T-helper 1 cell (primary cell): ENCODE data around the gene EML2.
"Not testable (repeated sequence)": the region's sequence is repeated elsewhere in the genome, so short reads cannot be mapped to it uniquely, and the experiment has no call there.

Source experiments
- DNase-seq, 5 donors: peaks; one replicate each; pipeline ENCODE4 v3.0.0-alpha.2; 2012 to 2020
- total RNA-seq, 4 donors: gene quantifications; one replicate each; lab custom pipeline; 2026; lab: John Stamatoyannopoulos, UW

EML2 gene, protein sequence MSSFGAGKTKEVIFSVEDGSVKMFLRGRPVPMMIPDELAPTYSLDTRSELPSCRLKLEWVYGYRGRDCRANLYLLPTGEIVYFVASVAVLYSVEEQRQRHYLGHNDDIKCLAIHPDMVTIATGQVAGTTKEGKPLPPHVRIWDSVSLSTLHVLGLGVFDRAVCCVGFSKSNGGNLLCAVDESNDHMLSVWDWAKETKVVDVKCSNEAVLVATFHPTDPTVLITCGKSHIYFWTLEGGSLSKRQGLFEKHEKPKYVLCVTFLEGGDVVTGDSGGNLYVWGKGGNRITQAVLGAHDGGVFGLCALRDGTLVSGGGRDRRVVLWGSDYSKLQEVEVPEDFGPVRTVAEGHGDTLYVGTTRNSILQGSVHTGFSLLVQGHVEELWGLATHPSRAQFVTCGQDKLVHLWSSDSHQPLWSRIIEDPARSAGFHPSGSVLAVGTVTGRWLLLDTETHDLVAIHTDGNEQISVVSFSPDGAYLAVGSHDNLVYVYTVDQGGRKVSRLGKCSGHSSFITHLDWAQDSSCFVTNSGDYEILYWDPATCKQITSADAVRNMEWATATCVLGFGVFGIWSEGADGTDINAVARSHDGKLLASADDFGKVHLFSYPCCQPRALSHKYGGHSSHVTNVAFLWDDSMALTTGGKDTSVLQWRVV
- total RNA-seq, result 23.0 to 45.8 (median 41.6) reads per million in 4 donors

DNA sequence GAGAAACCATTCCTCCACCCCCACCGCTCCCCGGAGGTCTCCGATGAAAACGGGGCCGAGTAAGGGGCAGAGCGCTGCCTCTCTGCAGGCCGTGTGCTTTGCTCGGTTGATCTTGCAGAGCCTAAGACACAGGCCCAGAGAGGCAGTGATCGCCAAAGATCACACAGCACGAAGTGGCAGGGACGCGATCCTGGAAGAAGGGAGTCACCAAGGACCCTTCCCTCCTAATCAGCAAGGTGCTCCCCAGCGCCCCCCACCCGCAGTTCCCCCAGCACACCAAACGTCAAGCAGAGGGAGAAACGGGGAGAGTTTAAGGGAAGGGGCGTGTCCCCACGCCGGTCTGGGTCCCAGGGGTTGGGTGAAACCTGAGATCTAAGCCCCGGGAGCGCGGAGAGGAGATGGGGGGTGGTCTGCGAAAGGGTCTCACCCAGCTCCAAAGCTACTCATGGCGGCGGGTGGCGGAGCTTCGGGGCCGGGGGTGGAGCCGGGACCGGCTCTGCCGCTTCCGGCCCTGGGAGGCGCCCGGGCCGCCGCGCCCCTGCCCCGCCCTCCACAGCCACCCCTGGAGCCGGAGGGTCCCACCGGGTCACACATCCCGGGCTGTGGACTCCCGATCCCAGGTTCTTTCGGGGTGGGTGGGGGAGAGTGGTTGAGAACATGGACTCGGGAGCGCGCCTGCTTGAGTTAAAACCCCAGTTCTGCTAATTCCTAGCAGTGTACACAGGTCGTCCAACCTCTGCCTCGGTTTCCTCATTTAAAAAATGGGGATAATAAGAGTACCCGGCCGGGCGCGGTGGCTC is at the start of gene EML2:
Gene EML2, minus strand, starts transcription at position 468 of the 800 bp plus-strand sequence. Its CDS starts 21 bp downstream, at position 447.
- peak; percentile 19 to 60 (median 33) for DNase-seq

DNA sequence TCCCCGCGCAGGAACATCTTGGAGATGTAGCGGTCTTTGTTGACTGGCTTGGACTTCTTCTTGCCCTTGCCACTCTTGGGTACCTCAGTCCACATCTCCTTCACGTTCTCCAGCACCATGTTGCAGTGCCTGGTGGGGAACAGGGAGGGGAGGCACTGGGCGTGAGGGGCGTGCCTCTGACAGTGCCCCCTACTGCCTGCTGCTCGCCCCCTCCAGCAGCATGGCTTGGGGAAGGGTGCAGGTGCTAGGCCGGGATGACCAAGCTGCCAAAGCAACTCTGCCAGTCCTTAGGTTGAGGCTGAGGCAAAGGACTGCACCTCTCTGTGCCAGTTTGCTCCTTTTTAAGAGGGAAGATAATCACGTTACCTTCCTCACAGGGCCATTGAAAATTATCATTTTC is 48.4 kb upstream of the EML2 start:
- no peak for DNase-seq

DNA sequence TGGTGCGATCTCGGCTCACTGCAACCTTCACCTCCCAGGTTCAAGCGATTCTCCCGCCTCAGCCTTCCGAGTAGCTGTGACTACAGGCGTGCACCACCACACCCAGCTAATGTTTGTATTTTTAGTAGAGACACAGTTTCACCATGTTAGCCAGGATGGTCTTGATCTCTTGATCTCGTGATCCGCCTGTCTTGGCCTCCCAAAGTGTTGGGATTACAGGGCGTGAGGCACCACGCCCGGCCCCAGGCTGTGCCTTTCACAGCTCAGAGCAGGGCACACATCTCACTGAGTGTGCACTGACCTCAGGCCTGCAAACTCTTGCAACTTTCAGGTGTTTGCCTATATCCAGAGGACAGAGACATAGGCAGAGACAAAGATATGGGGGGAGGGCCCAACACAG is 45.8 kb upstream of the EML2 start:
- DNase-seq, result not testable (repeated sequence)

DNA sequence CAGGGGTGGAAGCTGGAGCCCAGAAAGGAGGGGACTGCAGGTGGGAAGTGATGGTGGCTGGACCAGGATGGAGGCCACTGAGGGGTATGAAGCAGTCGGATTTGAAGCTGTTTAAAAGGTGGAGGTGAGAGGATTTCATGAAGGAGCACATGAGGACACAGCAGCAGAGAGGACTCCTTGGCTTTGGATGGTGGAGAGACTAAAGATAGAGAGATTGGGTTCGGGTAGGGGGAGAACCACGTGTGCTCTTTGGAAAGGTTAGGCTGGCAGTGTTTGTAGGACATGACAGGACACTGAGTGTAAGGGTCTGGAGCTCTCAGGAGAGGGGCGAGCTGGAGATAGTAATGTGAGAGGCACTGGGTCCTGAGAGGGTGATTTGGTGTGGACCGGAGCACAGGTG is 43.7 kb upstream of the EML2 start:
- no peak for DNase-seq

GRCh38 chr19:45682117-45682516 is 42.9 kb upstream of the EML2 start:
- no peak for DNase-seq

DNA sequence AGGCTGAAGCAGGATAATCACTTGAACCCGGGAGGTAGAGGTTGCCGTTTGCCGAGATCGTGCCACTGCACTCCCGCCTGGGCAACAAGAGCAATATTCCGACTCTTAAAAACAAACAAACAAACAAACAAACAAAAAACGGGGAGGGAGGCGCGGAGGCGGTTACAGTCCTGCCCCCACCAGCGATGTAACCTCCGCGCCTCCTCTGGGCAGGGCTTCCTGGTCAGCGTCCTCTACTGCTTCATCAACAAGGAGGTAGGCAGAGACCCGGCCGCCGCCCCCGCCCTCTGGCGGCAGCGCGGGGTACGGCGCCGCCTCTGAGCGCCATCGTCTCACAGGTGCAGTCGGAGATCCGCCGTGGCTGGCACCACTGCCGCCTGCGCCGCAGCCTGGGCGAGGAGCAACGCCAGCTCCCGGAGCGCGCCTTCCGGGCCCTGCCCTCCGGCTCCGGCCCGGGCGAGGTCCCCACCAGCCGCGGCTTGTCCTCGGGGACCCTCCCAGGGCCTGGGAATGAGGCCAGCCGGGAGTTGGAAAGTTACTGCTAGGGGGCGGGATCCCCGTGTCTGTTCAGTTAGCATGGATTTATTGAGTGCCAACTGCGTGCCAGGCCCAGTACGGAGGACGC is 42.3 kb upstream of the EML2 start:
- peak; percentile 71 to 91 (median 78) for DNase-seq

DNA sequence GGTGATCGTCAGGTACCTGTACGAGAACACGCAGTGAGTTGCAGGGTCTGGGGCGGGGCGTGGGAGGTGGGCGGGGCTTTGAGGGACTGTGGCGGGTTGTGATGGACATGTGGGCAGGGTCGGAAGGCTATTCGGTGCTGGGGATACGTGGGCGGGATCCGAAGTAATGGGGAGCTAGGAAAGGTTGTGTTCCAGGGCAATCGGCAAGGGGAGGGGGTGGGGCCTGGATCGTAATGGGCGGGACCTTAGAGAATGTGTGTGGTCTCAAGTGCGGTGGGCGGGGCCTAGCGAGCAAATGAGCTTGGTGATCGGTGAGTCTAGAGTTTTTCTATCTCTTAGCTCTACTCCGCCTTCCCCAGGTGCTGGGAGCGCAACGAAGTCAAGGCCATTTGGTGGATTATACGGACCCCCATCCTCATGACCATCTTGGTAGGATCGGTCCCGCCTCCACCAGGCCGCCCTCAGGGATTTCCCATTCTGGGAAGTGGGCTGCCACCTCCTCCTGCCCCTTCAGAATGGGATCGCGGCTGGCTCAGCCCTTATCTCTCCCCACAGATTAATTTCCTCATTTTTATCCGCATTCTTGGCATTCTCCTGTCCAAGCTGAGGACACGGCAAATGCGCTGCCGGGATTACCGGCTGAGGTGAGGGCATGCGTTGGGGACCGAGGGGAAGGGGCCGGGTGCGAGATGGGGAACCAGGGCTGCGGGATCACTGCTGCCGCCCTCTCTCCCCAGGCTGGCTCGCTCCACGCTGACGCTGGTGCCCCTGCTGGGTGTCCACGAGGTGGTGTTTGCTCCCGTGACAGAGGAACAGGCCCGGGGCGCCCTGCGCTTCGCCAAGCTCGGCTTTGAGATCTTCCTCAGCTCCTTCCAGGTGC is 38.4 kb upstream of the EML2 start:
- peak; percentile 72 to 94 (median 79) for DNase-seq

- DNase-seq, result peak in 4 of 5 donors; percentile 24 to 41 (median 37)
Measured at GRCh38 chr19:45676851-45677263, 37.7 kb upstream of the EML2 start.

DNA sequence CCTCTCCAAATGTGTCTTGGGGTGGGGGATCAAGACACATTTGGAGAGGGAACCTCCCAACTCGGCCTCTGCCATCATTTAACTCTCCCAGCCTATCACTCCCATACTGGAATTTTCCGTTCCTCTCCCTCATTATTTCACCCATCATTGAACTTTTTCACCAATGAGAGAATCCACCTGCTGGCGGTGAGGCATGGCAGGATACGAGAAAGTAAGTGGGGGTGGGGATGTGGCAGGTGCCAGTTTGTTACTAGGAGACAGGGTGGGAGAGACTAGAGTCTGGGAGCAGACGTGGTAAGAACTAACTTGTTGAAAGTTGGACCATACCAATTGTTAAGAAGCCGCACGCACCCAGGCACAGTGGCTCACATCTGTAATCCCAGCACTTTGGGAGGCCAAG is 35.7 kb upstream of the EML2 start:
- no peak for DNase-seq

GRCh38 chr19:45670670-45671453 is 31.7 kb upstream of the EML2 start:
- peak; percentile 16 to 81 (median 34) for DNase-seq

DNA sequence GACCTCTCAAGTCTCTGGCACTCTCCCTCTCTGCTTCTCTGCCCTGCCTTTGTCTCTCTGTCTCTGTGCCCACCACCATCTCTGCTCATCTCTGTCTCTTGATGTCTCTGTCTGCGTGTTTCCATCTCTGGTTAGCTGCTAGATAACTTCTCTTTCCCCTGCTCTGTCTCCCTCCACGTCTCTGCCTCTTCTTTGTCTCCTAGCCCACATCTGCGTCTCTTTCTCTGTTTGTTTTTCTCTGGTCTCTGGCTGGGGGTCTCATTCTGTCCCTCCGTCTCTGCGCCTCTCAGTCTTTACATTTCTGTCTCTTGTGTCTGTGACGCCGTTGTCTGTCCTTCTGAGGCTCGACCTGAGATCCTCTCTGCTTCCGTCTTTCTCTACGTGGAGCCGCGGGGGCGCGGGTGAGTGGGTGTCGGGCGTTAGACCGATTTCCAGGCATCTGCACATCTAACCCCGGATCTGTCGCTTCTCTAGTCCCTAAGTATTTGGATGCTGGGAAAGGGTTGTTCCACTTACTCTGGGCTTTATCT is 29.2 kb upstream of the EML2 start:
- peak in 2 of 5 donors; percentile 27 to 35 for DNase-seq

DNA sequence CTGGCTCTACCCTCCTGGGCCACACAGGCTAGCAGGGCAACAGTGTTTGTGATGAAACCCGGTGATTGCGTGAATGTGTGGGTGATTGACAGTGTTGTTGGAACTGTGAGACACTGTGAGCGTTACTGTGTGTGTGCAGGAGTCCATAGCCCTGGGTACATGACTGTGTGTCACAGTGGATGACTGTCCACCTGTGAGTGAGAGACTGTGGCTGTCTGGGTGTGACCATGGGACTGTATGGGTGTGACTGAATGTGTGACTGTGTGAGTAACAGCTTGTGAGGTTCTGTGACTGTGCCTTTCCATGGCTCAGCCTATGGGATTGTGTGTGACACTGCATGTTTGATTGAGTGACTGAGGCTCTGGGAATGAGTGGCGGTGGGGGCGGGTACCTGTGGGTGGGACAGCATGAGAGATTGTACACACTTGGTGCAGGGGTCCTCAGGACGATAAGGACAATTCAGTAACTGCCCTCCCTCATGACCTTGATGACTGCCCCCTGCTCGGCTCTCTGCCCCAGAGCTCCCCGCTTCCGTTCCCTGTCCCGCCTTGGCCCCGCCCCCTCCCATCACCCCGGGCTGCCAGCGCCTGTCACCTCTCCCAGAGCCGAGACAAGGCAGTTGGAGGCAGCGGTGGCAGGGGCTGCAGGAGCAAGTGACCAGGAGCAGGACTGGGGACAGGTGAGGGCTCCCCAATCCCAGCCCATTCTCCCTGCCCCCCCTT is 28.6 kb upstream of the EML2 start, which contains the start of gene GIPR:
Gene GIPR, plus strand, starts transcription at position 602 of the 722 bp plus-strand sequence. CDS start 1,300 bp downstream, outside the sequence.
- DNase-seq, result peak; percentile 25 to 69 (median 45)

DNA sequence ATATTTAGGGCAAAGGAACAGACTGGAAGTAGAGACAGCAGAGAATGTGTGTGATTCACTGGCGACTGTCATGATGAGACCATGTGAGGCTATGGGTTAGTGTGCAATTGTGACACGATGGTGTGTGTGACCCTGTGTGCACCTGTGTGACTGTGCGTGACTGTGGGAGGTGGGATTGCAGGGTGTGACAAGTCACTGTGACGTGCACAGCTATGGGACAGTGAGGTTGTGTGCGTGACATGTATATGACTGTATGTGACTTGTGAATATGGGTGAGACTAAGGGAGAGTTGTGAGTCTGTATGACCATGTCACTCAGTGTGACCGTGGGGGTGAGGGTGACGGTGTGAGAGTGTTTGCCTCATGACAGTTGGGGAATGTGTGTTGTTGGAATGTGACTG is 25.4 kb upstream of the EML2 start:
- no peak for DNase-seq

- no peak for DNase-seq
Measured at GRCh38 chr19:45663800-45664199, 24.6 kb upstream of the EML2 start.

DNA sequence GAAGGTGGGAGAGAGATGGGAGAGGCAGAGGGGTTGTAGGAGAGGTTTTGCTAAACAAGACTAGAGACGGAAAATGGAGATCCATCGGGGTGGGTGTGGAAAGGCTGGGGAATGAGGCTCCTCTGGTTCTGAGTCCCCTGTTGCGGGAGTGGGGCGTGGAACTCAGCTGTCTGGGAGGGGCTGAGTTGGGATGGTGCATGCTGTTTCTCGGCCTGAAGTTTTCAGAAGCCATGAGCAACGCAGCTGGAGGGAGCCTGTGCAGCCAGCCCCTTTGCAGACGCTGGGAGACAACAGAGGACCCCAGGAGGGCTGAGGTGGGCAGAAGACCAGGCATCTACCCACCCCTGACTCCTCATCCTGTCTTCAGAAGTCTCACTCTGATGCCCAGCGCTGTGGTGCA is 21.4 kb upstream of the EML2 start:
- DNase-seq, result no peak

GRCh38 chr19:45659096-45659729 is 20.0 kb upstream of the EML2 start:
- DNase-seq, result no peak

DNA sequence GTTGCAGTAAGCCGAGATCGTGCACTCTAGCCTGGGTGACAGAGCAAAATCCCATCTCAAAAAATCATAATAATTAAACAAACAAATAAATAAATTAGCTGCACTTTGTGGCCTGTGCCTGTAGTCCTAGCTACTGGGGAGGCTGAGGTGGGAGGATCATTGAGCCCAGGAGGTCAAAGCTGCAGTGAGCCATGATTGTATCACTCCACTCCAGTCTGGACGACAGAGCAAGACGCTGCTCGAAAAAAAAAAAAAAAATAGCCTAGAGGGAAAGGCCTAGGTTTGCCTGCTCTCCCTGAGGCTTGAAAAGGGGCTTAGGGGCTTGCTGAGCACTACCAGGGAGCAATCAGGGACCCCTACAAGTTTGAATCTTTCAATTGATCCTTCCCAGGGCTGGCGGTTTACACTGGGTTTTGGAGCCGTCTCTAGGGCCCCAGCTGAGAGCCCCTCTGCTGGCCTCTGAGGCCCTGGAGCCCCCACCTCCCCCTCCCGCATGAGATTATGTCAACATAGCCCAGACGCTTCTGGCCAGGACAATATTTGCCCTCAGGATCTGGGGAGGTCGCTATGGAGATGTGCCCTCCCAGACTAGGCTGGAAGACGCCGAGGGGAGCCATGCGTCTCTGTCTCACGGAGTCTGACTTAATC is 18.4 kb upstream of the EML2 start:
- no peak for DNase-seq

DNA sequence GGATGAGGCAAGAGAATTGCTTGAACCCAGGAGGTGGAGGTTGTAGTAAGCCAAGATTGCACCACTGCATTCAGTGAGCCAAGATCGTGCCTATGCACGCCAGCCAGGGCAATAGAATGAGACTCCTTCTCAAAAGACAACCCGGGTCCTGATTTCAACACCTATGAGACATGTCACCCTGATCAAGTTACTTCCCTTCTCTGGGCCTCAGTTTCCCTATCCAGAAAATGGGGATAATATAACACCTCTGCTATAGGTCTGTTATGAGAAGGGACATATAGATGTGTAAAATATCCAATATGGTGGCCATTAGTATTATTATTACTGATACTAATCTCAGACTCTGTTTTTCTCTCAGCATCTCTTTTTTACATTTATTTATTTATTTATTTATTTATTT is 15.9 kb upstream of the EML2 start:
- DNase-seq, result no peak

DNA sequence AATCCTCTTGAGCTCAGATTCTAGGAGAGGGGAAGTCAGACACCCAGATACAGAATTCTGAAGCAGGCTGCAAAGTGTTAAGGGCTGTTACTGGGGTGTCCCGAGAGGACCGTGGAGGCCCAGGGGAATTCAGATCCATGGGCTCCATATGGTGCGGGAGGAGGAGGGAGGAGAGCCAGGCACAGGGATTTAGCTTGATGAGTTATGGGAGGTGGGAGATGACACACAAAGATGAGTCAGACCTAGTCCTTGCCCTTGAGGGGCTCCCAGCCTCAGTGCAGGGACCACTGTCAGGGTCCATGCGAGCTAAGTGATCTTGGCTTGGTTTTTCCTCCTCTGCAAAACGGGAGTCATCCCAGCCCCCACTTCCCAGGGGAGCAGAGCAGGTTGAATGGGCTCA is 14.4 kb upstream of the EML2 start:
- DNase-seq, result no peak
